MM.1S (cell line): ENCODE results near the gene PNMA5.
A peak's percentile ranks its signal among the peaks of the same experiment; 100 is the strongest.

Experiments
- DNase-seq: peaks from one replicate; pipeline ENCODE4 v3.0.0-alpha.2; 2015
- H2AFZ ChIP-seq: fragments of 300-600 bp; sonication (generic); 2 replicates; pipeline ENCODE4 v1.6.0; 2016; ENCODE audit warnings: antibody characterized with exemption, low read length
- H3F3A ChIP-seq: fragments of 300-600 bp; sonication (generic); 2 replicates; pipeline ENCODE4 v1.6.1; 2016; ENCODE audit warnings: mild to moderate bottlenecking, antibody characterized with exemption, low read length, moderate library complexity, mixed read lengths; ENCODE audit not compliant: insufficient read depth
- H3K27ac ChIP-seq: fragments of 300-600 bp; sonication (generic); 2 replicates; pipeline ENCODE4 v1.5.1; 2016; ENCODE audit warnings: mild to moderate bottlenecking, low read length
- H3K27me3 ChIP-seq: fragments of 300-600 bp; sonication (generic); replicated peaks from 2 replicates; pipeline ENCODE4 v1.6.0; 2016; ENCODE audit warnings: low read length; ENCODE audit not compliant: insufficient read depth
- H3K36me3 ChIP-seq: fragments of 300-600 bp; sonication (generic); replicated peaks from 2 replicates; pipeline ENCODE4 v1.6.1; 2016; ENCODE audit warnings: mild to moderate bottlenecking, low read length, mixed read lengths; ENCODE audit not compliant: insufficient read depth
- H3K4me1 ChIP-seq: fragments of 300-600 bp; sonication (generic); 2 replicates; pipeline ENCODE4 v1.6.1; 2016; ENCODE audit warnings: low read length, mixed read lengths
- H3K4me2 ChIP-seq: fragments of 300-600 bp; sonication (generic); 2 replicates; pipeline ENCODE4 v1.6.0; 2016; ENCODE audit warnings: low read depth, low read length
- H3K4me3 ChIP-seq: fragments of 300-600 bp; sonication (generic); 2 replicates; pipeline ENCODE4 v1.5.1; 2016; ENCODE audit warnings: low read length, mixed read lengths
- H3K79me2 ChIP-seq: fragments of 300-600 bp; sonication (generic); 2 replicates; pipeline ENCODE4 v1.6.1; 2016; ENCODE audit warnings: mixed run types, low read length, mixed read lengths
- H3K9ac ChIP-seq: fragments of 300-600 bp; sonication (generic); 2 replicates; pipeline ENCODE4 v1.6.1; 2016; ENCODE audit warnings: low read length, mixed read lengths
- H3K9me2 ChIP-seq: fragments of 300-600 bp; sonication (generic); replicated peaks from 2 replicates; pipeline ENCODE4 v1.6.1; 2016; ENCODE audit warnings: mild to moderate bottlenecking, low read length, mixed read lengths; ENCODE audit not compliant: insufficient read depth
- H3K9me3 ChIP-seq: fragments of 300-600 bp; sonication (generic); replicated peaks from 2 replicates; pipeline ENCODE4 v1.6.1; 2016; ENCODE audit warnings: mild to moderate bottlenecking, low read length, mixed read lengths; ENCODE audit not compliant: insufficient read depth
- H4K20me1 ChIP-seq: fragments of 300-600 bp; sonication (generic); 2 replicates; pipeline ENCODE4 v1.6.1; 2016; ENCODE audit warnings: mild to moderate bottlenecking, low read length, moderate library complexity, mixed read lengths; ENCODE audit not compliant: insufficient read depth
- CTCF ChIP-seq: fragments of 300-600 bp; sonication (generic); IDR thresholded peaks from 2 replicates; pipeline ENCODE4 v1.5.1; 2016; ENCODE audit warnings: antibody characterized with exemption, low read length, mixed read lengths
- EZH2 ChIP-seq: fragments of 300-600 bp; sonication (generic); optimal IDR thresholded peaks from 2 replicates; pipeline ENCODE3; 2017; ENCODE audit warnings: low read depth, mild to moderate bottlenecking, antibody characterized with exemption, low read length, mixed read lengths
- EZH2phosphoT487 ChIP-seq: fragments of 300-600 bp; sonication (generic); IDR thresholded peaks from 2 replicates; pipeline ENCODE4 v1.6.1; 2018; ENCODE audit warnings: antibody characterized with exemption, low read length

Gene PNMA5

GRCh38 chrX:152958524-152959465 lies 35.1 kb downstream of the PNMA5 start:
- Histone ChIP-seq H3F3A (no peaks in the 10 kb centered on the region), H3K27me3 (no peaks in the 10 kb centered on the region), H3K4me3 (0 out of 2 replicates have a peak overlapping the region, but pooled peaks have one; percentile 12), H3K9me2 (no peaks in the 10 kb centered on the region), H4K20me1 (no peaks in the 10 kb centered on the region), H3K79me2 (no peaks in the 10 kb centered on the region), H3K27ac (no peak overlapping the region), H3K9me3 (no peaks in the 10 kb centered on the region), H3K4me2 (peak overlapping the region; percentile 59), H3K4me1 (no peaks in the 10 kb centered on the region), H3K36me3 (no peaks in the 10 kb centered on the region), H3K9ac (no peak overlapping the region), H2AFZ (peak overlapping the region; percentile 87)
- DNase-seq, result peak; percentile 82
- TF ChIP-seq CTCF (peak; percentile 74), EZH2 (no peak)

GRCh38 chrX:152958047-152958446 lies 35.9 kb downstream of the PNMA5 start:
- no peaks in the 10 kb centered on the region for H3K79me2 ChIP-seq
- H2AFZ ChIP-seq, result peak overlapping the region; percentile 78
- no peak overlapping the region for H3K4me2 ChIP-seq
- no peaks in the 10 kb centered on the region for H3K36me3 ChIP-seq
- H3K9me2 ChIP-seq, result no peaks in the 10 kb centered on the region
- H3K9ac ChIP-seq, result no peak overlapping the region
- H3K4me1 ChIP-seq, result no peaks in the 10 kb centered on the region
- no peak for TF ChIP-seq EZH2phosphoT487
- no peaks in the 10 kb centered on the region for H3F3A ChIP-seq
- H4K20me1 ChIP-seq, result no peaks in the 10 kb centered on the region
- DNase-seq, result no peak
- H3K4me3 ChIP-seq, result no peak overlapping the region
- H3K9me3 ChIP-seq, result no peaks in the 10 kb centered on the region
- no peaks in the 10 kb centered on the region for H3K27me3 ChIP-seq
- no peak overlapping the region for H3K27ac ChIP-seq

- Histone ChIP-seq H3K9ac (no peak overlapping the region), H3K36me3 (no peaks in the 10 kb centered on the region), H3K9me2 (no peaks in the 10 kb centered on the region), H3K79me2 (no peaks in the 10 kb centered on the region), H3F3A (no peaks in the 10 kb centered on the region), H3K4me1 (no peaks in the 10 kb centered on the region), H3K4me2 (no peak overlapping the region), H3K4me3 (no peak overlapping the region), H3K27ac (no peak overlapping the region), H3K9me3 (no peaks in the 10 kb centered on the region), H2AFZ (no peak overlapping the region), H3K27me3 (no peaks in the 10 kb centered on the region), H4K20me1 (no peaks in the 10 kb centered on the region)
- TF ChIP-seq EZH2phosphoT487 (no peak), CTCF (no peak), EZH2 (no peak)
- DNase-seq, result no peak
Measured at GRCh38 chrX:152950786-152951185, 43.1 kb downstream of the PNMA5 start.

- no peaks in the 10 kb centered on the region for H3K9me2 ChIP-seq
- H3K4me2 ChIP-seq, result no peak overlapping the region
- H3K9me3 ChIP-seq, result no peaks in the 10 kb centered on the region
- H3K79me2 ChIP-seq, result no peaks in the 10 kb centered on the region
- H3K4me1 ChIP-seq, result no peaks in the 10 kb centered on the region
- no peak for DNase-seq
- TF ChIP-seq EZH2, result no peak
- H3K27me3 ChIP-seq, result no peaks in the 10 kb centered on the region
- no peaks in the 10 kb centered on the region for H4K20me1 ChIP-seq
- H3K36me3 ChIP-seq, result no peaks in the 10 kb centered on the region
- no peak overlapping the region for H3K27ac ChIP-seq
- H3K4me3 ChIP-seq, result no peak overlapping the region
- H2AFZ ChIP-seq, result no peak overlapping the region
- no peak overlapping the region for H3K9ac ChIP-seq
- no peaks in the 10 kb centered on the region for H3F3A ChIP-seq
Measured at GRCh38 chrX:152949114-152949513, 44.8 kb downstream of the PNMA5 start.
